Measurements from ENCODE around the gene ZNF615.

ZNF615 gene

DNA sequence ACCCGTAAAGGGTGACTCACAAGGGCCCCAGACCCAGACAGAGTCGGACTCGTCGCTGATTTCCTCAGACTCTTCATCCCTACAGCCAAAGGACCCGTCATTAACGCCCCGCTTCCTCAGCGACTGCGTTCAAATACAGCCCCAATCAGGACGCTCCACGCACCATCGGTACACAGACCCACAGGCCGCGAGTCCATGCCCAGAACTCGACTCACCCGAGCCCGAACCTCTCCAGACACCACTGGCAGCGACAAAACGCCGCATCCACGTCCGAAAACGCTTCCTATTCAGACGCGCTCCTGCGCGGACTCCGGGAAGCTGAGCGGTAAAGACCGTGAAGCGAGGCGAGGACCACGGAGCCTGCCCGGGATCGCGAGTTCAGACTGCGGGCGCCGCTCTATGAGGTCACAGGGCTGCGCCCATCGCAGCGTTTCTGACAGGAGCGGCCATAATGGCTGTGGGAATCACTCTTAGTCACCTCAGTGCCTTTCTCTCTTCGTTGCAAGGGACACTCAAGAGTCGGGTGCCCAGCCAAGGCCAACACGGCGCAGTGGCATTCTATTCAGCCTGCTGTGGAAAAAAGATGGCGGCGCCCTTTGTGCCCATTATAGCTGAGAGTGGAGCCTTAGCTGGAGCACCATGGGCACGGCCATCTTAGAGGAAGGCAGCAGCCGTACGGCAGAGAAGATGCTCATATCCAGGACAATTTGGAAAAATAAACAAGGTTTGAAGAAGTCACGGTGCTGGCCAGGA lies 20.2 kb upstream of the ZNF615 start, which contains the start of gene ZNF614 (continued):
- TF ChIP-seq SP7 (tag by site-specific recombination; IDR thresholded peaks at IDR 0.05) (peak; percentile 68), ZBTB20 (tag by site-specific recombination; IDR thresholded peaks at IDR 0.05) (peak; percentile 97), ZNF521 (tag by site-specific recombination; IDR thresholded peaks at IDR 0.05) (no peak), SCRT2 (tag by site-specific recombination; IDR thresholded peaks at IDR 0.05) (no peak), SETDB1 (IDR thresholded peaks at IDR 0.05; ENCODE audit: insufficient read length, low read length) (no peak), ZNF501 (tag by site-specific recombination; IDR thresholded peaks at IDR 0.05) (peak; percentile 85), ZNF302 (tag by site-specific recombination; IDR thresholded peaks at IDR 0.05; ENCODE audit: low read depth) (no peak), ZEB2 (tag by site-specific recombination; IDR thresholded peaks at IDR 0.05) (0 out of 2 replicates have a peak, but pooled peaks have one; percentile 23), ZNF510 (tag by site-specific recombination; IDR thresholded peaks at IDR 0.05; ENCODE audit: insufficient replicate concordance) (no peak), ZNF37A (tag by site-specific recombination; IDR thresholded peaks at IDR 0.05) (no peak), EGR2 (tag by site-specific recombination; IDR thresholded peaks at IDR 0.05; ENCODE audit: low read depth) (no peak), ZNF19 (tag by site-specific recombination; IDR thresholded peaks at IDR 0.05; ENCODE audit: low read depth) (no peak), MYNN (tag by site-specific recombination; IDR thresholded peaks at IDR 0.05; ENCODE audit: borderline replicate concordance) (no peak), ZNF10 (tag by site-specific recombination; IDR thresholded peaks at IDR 0.05) (no peak), HOXC10 (CRISPR knock-in tag; IDR thresholded peaks at IDR 0.05) (no peak), ZFP37 (tag by site-specific recombination; IDR thresholded peaks at IDR 0.05) (peak; percentile 80), ZNF416 (tag by site-specific recombination; IDR thresholded peaks at IDR 0.05) (no peak), ZNF600 (tag by site-specific recombination; IDR thresholded peaks at IDR 0.05) (peak; percentile 52), ZNF624 (tag by site-specific recombination; IDR thresholded peaks at IDR 0.05) (no peak), SP2 (tag by site-specific recombination; IDR thresholded peaks at IDR 0.05) (no peak), ZFP41 (tag by site-specific recombination; IDR thresholded peaks at IDR 0.05; ENCODE audit: borderline replicate concordance) (no peak), ZNF324 (tag by site-specific recombination; IDR thresholded peaks at IDR 0.05) (peak; percentile 60; the same call in 1 of the 2 replicates), ZNF670 (tag by site-specific recombination; IDR thresholded peaks at IDR 0.05; ENCODE audit: low read depth) (no peak), ZNF121 (tag by site-specific recombination; IDR thresholded peaks at IDR 0.05) (no peak)
- TF ChIP-seq, protein P1, sequence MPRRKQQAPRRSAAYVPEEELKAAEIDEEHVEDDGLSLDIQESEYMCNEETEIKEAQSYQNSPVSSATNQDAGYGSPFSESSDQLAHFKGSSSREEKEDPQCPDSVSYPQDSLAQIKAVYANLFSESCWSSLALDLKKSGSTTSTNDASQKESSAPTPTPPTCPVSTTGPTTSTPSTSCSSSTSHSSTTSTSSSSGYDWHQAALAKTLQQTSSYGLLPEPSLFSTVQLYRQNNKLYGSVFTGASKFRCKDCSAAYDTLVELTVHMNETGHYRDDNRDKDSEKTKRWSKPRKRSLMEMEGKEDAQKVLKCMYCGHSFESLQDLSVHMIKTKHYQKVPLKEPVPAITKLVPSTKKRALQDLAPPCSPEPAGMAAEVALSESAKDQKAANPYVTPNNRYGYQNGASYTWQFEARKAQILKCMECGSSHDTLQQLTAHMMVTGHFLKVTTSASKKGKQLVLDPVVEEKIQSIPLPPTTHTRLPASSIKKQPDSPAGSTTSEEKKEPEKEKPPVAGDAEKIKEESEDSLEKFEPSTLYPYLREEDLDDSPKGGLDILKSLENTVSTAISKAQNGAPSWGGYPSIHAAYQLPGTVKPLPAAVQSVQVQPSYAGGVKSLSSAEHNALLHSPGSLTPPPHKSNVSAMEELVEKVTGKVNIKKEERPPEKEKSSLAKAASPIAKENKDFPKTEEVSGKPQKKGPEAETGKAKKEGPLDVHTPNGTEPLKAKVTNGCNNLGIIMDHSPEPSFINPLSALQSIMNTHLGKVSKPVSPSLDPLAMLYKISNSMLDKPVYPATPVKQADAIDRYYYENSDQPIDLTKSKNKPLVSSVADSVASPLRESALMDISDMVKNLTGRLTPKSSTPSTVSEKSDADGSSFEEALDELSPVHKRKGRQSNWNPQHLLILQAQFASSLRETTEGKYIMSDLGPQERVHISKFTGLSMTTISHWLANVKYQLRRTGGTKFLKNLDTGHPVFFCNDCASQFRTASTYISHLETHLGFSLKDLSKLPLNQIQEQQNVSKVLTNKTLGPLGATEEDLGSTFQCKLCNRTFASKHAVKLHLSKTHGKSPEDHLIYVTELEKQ (tag by site-specific recombination; IDR thresholded peaks at IDR 0.05; ENCODE audit: borderline replicate concordance) = no peak
- TF ChIP-seq, protein P2, sequence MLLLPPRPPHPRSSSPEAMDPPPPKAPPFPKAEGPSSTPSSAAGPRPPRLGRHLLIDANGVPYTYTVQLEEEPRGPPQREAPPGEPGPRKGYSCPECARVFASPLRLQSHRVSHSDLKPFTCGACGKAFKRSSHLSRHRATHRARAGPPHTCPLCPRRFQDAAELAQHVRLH (tag by site-specific recombination; IDR thresholded peaks at IDR 0.05) = no peak
- TF ChIP-seq, protein P3, sequence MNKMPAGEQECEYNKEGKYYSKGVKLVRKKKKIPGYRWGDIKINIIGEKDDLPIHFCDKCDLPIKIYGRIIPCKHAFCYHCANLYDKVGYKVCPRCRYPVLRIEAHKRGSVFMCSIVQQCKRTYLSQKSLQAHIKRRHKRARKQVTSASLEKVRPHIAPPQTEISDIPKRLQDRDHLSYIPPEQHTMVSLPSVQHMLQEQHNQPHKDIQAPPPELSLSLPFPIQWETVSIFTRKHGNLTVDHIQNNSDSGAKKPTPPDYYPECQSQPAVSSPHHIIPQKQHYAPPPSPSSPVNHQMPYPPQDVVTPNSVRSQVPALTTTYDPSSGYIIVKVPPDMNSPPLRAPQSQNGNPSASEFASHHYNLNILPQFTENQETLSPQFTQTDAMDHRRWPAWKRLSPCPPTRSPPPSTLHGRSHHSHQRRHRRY (tag by site-specific recombination; IDR thresholded peaks at IDR 0.05) = no peak
- TF ChIP-seq, protein P4, sequence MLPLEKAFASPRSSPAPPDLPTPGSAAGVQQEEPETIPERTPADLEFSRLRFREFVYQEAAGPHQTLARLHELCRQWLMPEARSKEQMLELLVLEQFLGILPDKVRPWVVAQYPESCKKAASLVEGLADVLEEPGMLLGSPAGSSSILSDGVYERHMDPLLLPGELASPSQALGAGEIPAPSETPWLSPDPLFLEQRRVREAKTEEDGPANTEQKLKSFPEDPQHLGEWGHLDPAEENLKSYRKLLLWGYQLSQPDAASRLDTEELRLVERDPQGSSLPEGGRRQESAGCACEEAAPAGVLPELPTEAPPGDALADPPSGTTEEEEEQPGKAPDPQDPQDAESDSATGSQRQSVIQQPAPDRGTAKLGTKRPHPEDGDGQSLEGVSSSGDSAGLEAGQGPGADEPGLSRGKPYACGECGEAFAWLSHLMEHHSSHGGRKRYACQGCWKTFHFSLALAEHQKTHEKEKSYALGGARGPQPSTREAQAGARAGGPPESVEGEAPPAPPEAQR (tag by site-specific recombination; IDR thresholded peaks at IDR 0.05) = no peak
- TF ChIP-seq, protein P5, sequence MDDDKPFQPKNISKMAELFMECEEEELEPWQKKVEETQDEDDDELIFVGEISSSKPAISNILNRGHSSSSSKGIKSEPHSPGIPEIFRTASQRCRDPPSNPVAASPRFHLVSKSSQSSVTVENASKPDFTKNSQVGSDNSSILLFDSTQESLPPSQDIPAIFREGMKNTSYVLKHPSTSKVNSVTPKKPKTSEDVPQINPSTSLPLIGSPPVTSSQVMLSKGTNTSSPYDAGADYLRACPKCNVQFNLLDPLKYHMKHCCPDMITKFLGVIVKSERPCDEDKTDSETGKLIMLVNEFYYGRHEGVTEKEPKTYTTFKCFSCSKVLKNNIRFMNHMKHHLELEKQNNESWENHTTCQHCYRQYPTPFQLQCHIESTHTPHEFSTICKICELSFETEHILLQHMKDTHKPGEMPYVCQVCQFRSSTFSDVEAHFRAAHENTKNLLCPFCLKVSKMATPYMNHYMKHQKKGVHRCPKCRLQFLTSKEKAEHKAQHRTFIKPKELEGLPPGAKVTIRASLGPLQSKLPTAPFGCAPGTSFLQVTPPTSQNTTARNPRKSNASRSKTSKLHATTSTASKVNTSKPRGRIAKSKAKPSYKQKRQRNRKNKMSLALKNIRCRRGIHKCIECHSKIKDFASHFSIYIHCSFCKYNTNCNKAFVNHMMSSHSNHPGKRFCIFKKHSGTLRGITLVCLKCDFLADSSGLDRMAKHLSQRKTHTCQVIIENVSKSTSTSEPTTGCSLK (tag by site-specific recombination; IDR thresholded peaks at IDR 0.05) = no peak
- TF ChIP-seq, protein P6, sequence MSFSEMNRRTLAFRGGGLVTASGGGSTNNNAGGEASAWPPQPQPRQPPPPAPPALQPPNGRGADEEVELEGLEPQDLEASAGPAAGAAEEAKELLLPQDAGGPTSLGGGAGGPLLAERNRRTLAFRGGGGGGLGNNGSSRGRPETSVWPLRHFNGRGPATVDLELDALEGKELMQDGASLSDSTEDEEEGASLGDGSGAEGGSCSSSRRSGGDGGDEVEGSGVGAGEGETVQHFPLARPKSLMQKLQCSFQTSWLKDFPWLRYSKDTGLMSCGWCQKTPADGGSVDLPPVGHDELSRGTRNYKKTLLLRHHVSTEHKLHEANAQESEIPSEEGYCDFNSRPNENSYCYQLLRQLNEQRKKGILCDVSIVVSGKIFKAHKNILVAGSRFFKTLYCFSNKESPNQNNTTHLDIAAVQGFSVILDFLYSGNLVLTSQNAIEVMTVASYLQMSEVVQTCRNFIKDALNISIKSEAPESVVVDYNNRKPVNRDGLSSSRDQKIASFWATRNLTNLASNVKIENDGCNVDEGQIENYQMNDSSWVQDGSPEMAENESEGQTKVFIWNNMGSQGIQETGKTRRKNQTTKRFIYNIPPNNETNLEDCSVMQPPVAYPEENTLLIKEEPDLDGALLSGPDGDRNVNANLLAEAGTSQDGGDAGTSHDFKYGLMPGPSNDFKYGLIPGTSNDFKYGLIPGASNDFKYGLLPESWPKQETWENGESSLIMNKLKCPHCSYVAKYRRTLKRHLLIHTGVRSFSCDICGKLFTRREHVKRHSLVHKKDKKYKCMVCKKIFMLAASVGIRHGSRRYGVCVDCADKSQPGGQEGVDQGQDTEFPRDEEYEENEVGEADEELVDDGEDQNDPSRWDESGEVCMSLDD (tag by site-specific recombination; IDR thresholded peaks at IDR 0.05) = peak; percentile 59

Measured in HEK293 (cell line).